22Rv1 (cell line): Measurements from ENCODE around the gene WDFY2.

Experiments used
- H3K27ac ChIP-seq: fragments of 450-650 bp; 2 replicates; pipeline ENCODE4 v1.5.1; 2017
- CTCF ChIP-seq: fragments of 450-650 bp; IDR thresholded peaks from 2 replicates; pipeline ENCODE4 v1.5.1; 2017; ENCODE audit warnings: mild to moderate bottlenecking
- ZFX ChIP-seq: fragments of 450-650 bp; IDR thresholded peaks from 2 replicates; pipeline ENCODE4 v1.6.1; 2017; ENCODE audit warnings: antibody characterized with exemption, borderline replicate concordance

Gene WDFY2

GRCh38 chr13:51793570-51794271, 209.5 kb downstream of the WDFY2 start:
- TF ChIP-seq CTCF (no peak), ZFX (no peak)
- no peak overlapping the region for H3K27ac ChIP-seq

GRCh38 chr13:51794964-51795363, 210.7 kb downstream of the WDFY2 start:
- TF ChIP-seq ZFX (no peak), CTCF (no peak)
- H3K27ac ChIP-seq = no peak overlapping the region

- no peak overlapping the region for H3K27ac ChIP-seq
- TF ChIP-seq CTCF (no peak), ZFX (no peak)
Observed at GRCh38 chr13:51795419-51795818, 211.2 kb downstream of the WDFY2 start.

GRCh38 chr13:51796546-51796945, 212.3 kb downstream of the WDFY2 start:
- H3K27ac ChIP-seq = no peak overlapping the region
- TF ChIP-seq ZFX (no peak), CTCF (no peak)

GRCh38 chr13:51797664-51798488, 213.6 kb downstream of the WDFY2 start:
- H3K27ac ChIP-seq = no peak overlapping the region
- TF ChIP-seq CTCF (peak; percentile 80), ZFX (no peak)

- no peak overlapping the region for H3K27ac ChIP-seq
- TF ChIP-seq ZFX = no peak
- no peak for TF ChIP-seq CTCF
Observed at GRCh38 chr13:51799261-51799660, 215.0 kb downstream of the WDFY2 start.

- TF ChIP-seq CTCF (no peak), ZFX (no peak)
- H3K27ac ChIP-seq = no peak overlapping the region; the same call in 1 of the 2 replicates
Observed at GRCh38 chr13:51800486-51800885, 216.2 kb downstream of the WDFY2 start.
